HUDEP-2 (cell line): ENCODE measurements around the gene AGPAT1.
A peak's percentile ranks its signal among the peaks of the same experiment; 100 is the strongest.
"Not testable (repeated sequence)": the region's sequence is repeated elsewhere in the genome, so short reads cannot be mapped to it uniquely, and the experiment has no call there.

Experiments
- DNase-seq, 76 experiments: peaks; one replicate each; lab custom pipeline; 2025; ENCODE audit not compliant: unreplicated experiment in 76 of 76; lab: John Stamatoyannopoulos, UW

AGPAT1 gene

GRCh38 chr6:32200711-32201475 lies 25.0 kb upstream of the AGPAT1 start:
- no peak for DNase-seq

DNA sequence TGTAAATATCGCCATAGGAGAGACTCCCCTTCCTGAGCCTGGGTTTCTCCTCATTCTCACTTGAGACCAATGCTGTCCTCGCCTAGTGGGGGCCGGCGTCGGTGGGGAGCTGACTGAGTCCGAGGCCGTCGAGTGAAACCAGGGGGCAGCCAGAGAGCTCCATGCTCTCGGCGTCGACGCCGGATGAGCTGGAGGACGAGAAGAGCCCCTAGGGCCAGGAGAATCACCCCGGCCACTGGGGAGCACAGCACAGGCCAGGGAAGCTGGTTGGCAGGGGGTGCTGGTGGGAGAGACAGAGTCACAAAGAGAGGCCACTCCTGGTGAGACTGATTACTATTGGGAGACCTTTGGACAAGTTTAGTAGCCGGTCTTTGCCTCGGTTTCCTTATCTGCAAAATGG lies 23.0 kb upstream of the AGPAT1 start:
- DNase-seq = no peak

DNA sequence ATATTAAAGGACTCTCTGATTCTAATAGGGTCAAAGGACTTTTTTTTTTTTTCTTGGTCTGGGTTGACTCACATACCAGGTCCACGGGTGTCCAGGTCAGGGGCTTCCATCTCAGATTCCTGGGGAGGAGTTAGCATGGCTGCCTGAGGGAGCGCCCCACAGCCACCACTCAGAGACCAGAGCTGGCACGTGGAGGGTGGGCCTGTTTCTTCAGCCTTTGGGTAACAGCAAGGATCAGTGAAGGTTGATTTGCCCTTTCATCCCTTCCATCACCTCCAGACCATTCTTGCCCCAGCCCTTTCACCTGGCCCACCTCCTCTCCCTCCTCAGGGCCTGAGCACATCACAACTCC lies 22.4 kb upstream of the AGPAT1 start:
- DNase-seq = no peak

DNA sequence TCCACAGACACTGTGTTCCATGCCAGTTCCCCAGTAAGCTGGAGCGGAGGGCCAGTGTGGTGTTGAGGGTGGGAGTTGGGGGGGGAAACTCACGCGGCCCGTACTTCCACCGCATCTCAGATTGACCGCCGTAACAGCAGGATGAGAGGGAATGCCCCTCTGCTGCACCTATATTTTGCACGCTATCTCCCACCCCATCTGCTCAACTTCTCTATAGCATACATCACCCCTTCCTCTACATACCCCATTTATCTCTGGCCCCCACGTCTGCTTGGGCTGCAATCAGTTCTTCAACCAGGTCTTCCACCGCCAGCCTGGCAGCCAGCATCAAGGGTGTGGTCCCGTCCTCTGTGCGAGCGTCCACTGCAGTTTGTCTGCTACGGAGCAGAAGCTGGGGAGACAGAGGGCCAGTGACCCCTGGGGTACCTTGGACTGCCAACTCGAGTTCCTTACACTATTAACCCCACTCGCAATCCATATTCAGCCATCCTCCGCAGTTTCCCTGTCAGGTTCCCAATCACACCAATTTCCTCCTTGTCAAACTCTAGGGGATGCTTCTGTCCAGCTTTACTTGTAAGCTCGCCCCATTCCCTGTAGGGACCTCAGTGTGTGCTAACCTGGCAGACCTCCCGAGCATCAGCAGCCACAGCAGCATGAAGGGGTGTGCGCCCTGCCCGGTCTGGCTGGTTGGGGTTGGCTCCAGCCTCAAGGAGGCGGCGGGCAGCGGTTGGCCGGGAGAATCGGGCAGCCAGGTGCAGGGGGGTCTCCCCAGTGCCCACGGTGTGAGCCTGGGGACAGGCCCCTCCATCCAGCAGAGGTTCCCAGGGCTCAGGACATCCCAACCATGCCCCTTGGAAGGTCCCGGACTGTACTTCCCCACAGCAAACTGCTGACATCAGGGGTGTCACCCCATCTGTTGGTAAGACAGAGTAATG lies 21.1 kb upstream of the AGPAT1 start:
- peak in 15 of 76 experiments; percentile 16 to 50 (median 32) for DNase-seq

- peak in 52 of 76 experiments; percentile 25 to 98 (median 57) for DNase-seq
Observed at GRCh38 chr6:32195902-32196681, 20.2 kb upstream of the AGPAT1 start.

DNA sequence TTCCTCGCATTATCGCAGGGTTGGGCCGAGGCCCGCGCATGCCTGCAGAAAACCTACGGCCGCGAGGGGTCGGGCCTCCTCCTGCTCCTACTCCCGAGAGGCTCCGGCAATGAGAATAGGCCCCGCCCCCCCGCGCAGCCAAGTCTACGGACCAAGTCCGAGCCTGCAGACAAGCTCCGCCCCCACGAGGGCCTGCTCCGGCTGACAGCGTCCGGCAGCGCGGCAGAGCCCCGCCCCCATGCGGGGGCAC lies 19.7 kb upstream of the AGPAT1 start:
- peak in 75 of 76 experiments; percentile 98 to 100 (median 100) for DNase-seq

- peak in 51 of 76 experiments; percentile 14 to 78 (median 51) for DNase-seq
Observed at GRCh38 chr6:32194825-32195651, 19.2 kb upstream of the AGPAT1 start.

DNA sequence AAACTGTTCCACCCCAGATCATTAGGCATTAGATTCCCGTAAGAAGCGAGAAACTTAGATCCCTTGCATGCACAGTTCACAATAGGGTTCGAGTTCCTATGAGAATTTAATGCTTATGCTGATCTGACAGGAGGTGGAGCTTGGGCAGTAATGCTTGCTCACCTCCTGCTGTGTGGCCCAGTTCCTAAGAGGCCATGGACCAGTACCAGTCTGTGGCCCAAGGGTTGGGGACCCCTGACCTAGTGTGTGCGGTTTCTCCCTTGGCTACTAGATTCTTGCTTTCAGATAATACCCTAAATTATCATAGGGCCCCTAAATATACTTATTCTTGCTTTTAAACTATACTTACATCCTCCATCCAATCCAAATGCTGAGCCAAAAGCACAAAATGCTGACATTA lies 18.5 kb upstream of the AGPAT1 start:
- no peak for DNase-seq

GRCh38 chr6:32193096-32193495 lies 17.2 kb upstream of the AGPAT1 start:
- DNase-seq = not testable (repeated sequence)

DNA sequence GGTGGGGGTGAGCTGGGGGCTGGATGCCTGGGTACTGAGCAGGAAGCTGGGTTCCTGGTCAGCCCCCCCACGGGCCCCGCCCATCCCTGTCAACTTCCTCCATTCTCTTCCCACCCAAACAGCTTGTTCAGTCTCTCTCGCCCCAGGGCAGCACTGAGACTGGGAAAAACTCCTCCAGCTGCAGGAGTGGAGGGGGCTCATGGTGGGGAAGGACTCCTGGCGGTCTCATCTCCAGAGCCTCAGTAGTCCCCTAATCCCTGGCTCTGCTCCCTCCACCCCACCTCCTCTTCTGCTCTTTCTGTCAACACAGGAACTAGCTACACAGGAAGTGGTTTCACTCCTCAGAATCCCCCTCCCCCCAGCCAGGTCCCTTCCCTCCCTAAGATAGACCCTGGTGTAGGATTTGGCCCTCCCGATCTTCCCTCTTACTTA lies 16.7 kb upstream of the AGPAT1 start, which contains the start of gene GPSM3:
GPSM3 (minus strand) TSS at position 36 of the 432 bp plus-strand sequence. CDS start 130 bp downstream, outside the sequence.
- peak in 12 of 76 experiments; percentile 17 to 47 (median 28) for DNase-seq

GRCh38 chr6:32191696-32192607 lies 16.1 kb upstream of the AGPAT1 start:
- DNase-seq = no peak

GRCh38 chr6:32190911-32191677 lies 15.2 kb upstream of the AGPAT1 start:
- DNase-seq = no peak

GRCh38 chr6:32190054-32190851 lies 14.4 kb upstream of the AGPAT1 start, which contains the start of gene PBX2:
Gene PBX2, minus strand, starts transcription at chr6:32190202. Its CDS starts 287 bp downstream, at chr6:32189915.
- peak in 72 of 76 experiments; percentile 50 to 97 (median 88) for DNase-seq

DNA sequence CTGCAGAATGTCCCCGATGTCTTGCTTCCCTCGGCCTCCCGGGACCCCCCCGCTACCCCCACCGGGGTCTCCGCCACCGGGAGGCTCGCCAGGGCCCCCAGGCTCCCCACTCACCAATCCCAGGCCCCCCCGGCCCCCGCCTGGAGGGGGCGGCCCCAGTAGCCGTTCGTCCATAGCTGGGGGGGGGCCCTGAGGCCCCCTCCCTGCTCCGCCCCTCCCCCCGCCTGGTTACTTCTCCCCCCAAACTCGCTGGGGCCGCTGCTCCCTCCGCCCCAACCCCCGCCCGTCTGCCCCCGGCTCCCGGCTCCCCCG lies 13.8 kb upstream of the AGPAT1 start:
- DNase-seq = no peak

- peak in 1 of 76 experiments; percentile 49 for DNase-seq
Observed at GRCh38 chr6:32189069-32189741, 13.3 kb upstream of the AGPAT1 start.

GRCh38 chr6:32188381-32189068 lies 12.6 kb upstream of the AGPAT1 start:
- DNase-seq = peak in 1 of 76 experiments; percentile 36
